ENCODE data around the gene HPN.
A peak's percentile ranks its signal among the peaks of the same experiment; 100 is the strongest.
"Not testable (repeated sequence)": the region's sequence is repeated elsewhere in the genome, so short reads cannot be mapped to it uniquely, and the experiment has no call there.

The HPN gene

GRCh38 chr19:35009424-35010415 lies 31.8 kb upstream of the HPN start:
- DNase-seq = no peak

GRCh38 chr19:35011091-35011689 lies 30.3 kb upstream of the HPN start:
- no peak for DNase-seq

GRCh38 chr19:35011737-35012682 lies 29.5 kb upstream of the HPN start:
- no peak for DNase-seq

DNA sequence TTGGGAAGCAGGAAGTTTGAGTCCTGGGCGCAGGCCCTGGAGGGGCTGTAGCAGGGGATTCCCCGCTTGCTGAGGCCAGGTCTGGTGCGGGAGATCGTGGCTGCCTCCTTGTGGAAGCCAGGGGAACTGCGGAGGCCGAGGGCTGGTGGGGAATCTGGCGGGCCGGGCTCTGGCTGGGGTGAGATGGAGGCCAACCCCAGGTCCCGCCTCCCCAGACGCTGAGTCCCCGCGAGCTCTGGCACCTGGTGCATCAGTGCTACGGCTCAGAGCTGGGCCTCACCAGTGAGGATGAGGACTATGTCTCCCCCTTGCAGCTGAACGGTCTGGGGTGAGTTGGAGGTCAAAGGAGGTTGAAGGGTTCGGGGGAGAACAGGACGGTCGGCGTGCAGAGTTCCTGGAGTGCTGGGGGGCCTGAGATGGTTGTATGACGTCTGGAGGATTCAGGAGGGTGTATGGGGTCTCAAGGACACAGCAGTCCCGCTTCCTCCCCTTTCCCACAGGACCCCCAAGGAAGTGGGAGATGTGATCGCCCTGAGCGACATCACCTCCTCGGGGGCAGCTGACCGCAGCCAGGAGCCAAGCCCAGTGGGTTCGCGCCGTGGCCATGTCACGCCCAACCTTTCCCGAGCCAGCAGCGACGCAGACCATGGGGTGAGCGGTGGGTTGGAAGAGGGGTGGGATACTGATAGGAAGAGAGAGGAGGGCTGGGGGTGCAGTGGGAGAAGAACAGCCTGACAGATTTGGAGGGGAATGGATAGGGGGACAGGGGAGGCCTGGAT lies 28.3 kb upstream of the HPN start:
- peak; percentile 17 for DNase-seq

GRCh38 chr19:35013820-35014754 lies 27.4 kb upstream of the HPN start:
- no peak for DNase-seq

- DNase-seq = not testable (repeated sequence)
Measured at GRCh38 chr19:35014774-35015173, 26.7 kb upstream of the HPN start.

GRCh38 chr19:35015270-35015953 lies 26.1 kb upstream of the HPN start:
- no peak for DNase-seq

DNA sequence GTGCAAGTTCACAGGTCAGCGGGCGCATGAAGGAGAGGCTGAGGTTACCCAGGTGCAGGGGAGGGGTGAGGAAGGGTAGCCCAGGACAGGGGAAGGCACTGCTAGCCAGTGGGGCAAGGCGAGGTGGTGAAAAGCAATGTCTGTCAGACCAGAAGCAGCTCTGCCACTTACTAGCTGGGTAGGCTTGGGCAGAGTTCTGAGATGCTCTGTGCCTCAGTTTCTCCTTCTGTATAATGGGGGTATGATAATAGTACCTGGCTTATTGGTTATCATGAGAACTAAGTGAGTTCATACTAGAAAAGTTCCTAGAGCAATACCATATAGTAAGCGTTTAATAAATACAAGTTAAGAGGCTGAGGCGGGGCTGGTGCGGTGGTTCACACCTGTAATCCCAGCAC lies 25.6 kb upstream of the HPN start:
- DNase-seq = no peak

- no peak for DNase-seq
Measured at GRCh38 chr19:35017507-35017906, 24.0 kb upstream of the HPN start.

DNA sequence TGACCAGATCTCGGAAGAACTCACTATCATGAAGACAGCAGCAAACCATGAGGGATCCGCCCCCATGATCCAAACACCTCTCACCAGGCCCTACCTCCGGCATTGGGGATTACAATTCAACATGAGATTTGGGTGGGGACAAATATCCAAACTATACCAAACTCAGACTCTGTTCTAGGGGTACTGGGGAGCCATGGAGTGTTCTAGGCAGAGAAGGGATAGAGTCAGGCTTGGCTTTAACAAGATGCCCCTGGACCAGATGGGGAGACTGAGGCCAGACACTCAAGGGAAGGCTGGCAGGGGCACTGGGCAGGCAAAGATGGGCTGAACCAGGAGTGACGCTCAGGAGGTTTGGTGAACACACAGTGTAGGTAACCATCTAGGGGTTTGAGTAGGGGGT lies 23.1 kb upstream of the HPN start:
- no peak for DNase-seq

GRCh38 chr19:35019144-35019543 lies 22.4 kb upstream of the HPN start:
- DNase-seq = no peak

- DNase-seq = no peak
Measured at GRCh38 chr19:35021016-35021415, 20.5 kb upstream of the HPN start.

GRCh38 chr19:35021596-35021995 lies 19.9 kb upstream of the HPN start:
- DNase-seq = no peak

- DNase-seq = no peak
Measured at GRCh38 chr19:35022460-35022859, 19.1 kb upstream of the HPN start.

DNA sequence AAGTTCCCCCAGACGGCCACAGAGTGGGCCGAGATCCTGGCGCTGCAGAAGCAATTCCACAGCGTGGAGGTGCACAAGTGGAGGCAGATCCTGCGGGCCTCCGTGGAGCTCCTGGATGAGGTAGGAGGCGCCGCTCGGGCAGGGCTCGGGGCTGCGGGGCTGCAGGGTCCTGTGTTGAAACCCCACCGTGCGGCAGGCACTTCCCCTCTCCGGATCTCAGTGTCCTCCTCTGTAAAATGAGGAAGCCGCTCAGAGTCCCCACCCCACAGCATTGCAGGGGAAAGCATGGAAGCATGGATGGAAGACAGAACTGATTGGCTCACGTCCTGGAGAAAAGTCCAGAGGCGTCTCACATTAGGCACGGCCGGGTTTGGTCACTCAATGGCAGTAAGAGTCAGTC lies 18.1 kb upstream of the HPN start:
- DNase-seq = no peak

DNA sequence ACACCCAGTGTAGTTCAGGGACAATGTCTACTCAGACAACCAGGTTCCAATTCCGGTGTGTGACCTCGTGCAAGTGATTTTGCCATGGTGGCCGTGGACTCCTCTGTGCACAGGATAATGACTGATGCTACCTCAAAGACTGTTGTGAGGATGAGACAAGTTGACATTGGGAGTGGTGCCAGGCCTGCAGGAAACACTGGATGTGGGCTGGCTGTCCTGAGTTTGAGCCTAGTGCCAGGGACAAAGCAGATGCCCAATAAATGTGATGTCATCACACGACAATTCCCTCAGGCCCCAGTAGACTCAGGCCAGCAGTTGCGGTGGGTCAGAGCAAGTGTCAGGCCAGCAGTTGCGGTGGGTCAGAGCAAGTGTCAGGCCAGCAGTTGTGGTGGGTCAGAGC lies 17.4 kb upstream of the HPN start:
- DNase-seq = no peak

GRCh38 chr19:35025969-35026368 lies 15.6 kb upstream of the HPN start:
- no peak for DNase-seq

DNA sequence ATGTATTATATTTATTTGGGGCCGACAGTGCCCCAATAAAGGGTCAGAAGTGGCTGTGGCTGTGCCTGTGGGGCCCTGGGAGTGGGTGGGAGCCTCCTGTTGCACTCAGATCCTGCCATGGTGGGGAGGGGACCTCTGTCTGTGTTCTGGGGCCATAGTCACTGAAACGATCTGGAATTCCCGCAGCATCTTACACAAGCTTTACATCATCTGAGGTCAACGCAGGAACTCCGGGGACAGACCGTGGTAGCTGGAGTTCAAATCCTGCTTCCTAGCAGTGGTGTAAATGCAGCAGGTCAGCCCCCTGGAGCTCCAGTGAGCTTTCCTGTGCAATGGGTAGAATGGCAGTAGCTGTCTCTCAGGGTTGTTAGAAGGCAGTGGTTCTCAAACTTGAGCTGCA lies 15.1 kb upstream of the HPN start:
- DNase-seq = no peak

- DNase-seq = no peak
Measured at GRCh38 chr19:35027009-35027408, 14.5 kb upstream of the HPN start.

GRCh38 chr19:35027851-35028599 lies 13.5 kb upstream of the HPN start:
- DNase-seq = no peak

Data from NCI-H526 treated with DMSO at 0.1 percent for 48 hours (cell line).